IMR-90 (cell line): ENCODE measurements around the gene PPP1R3D.
"Not testable (repeated sequence)": the region's sequence is repeated elsewhere in the genome, so short reads cannot be mapped to it uniquely, and the experiment has no call there.

Source experiments
- BHLHE40 ChIP-seq: fragments of 150-350 bp; IDR thresholded peaks from 2 replicates; pipeline ENCODE4 v1.6.1; 2016; ENCODE audit warnings: mild to moderate bottlenecking, low read depth, low read length
- CEBPB ChIP-seq: IDR thresholded peaks from 2 replicates; pipeline ENCODE4 v1.6.1; 2012; ENCODE audit warnings: low read depth, low read length, improper control_type of control experiment
- CTCF ChIP-seq: conservative IDR thresholded peaks from 2 replicates; pipeline ENCODE4 v1.5.1; 2012; ENCODE audit warnings: mild to moderate bottlenecking, low read depth, low read length, improper control_type of control experiment
- FOS ChIP-seq: fragments of 150-350 bp; IDR thresholded peaks from 2 replicates; pipeline ENCODE4 v1.6.1; 2016; ENCODE audit warnings: low read depth, low read length
- MAFK ChIP-seq: IDR thresholded peaks from 2 replicates; pipeline ENCODE4 v1.6.1; 2012; ENCODE audit warnings: low read depth, low read length, improper control_type of control experiment
- MAZ ChIP-seq: IDR thresholded peaks from 2 replicates; pipeline ENCODE4 v1.6.1; 2012; ENCODE audit warnings: low read depth, mild to moderate bottlenecking, low read length, improper control_type of control experiment, moderate library complexity, borderline replicate concordance
- POLR2A ChIP-seq: IDR thresholded peaks from 2 replicates; pipeline ENCODE4 v1.6.1; 2012; ENCODE audit warnings: mild to moderate bottlenecking, low read depth, low read length
- RAD21 ChIP-seq: IDR thresholded peaks from 2 replicates; pipeline ENCODE4 v1.6.1; 2012; ENCODE audit warnings: low read length, improper control_type of control experiment
- RCOR1 ChIP-seq: IDR thresholded peaks from 2 replicates; pipeline ENCODE4 v1.6.1; 2012; ENCODE audit warnings: mild to moderate bottlenecking, low read length, improper control_type of control experiment; ENCODE audit not compliant: insufficient replicate concordance
- RFX5 ChIP-seq: IDR thresholded peaks from 2 replicates; pipeline ENCODE4 v1.8.0; 2012; ENCODE audit warnings: low read depth, mild to moderate bottlenecking, low read length, moderate library complexity
- SMC3 ChIP-seq: fragments of 150-350 bp; IDR thresholded peaks from 2 replicates; pipeline ENCODE4 v1.6.1; 2016; ENCODE audit warnings: low read depth, mild to moderate bottlenecking, antibody characterized with exemption, low read length, moderate library complexity
- TF ChIP-seq, protein P1 (sequence below): fragments of 150-350 bp; IDR thresholded peaks from 2 replicates; pipeline ENCODE4 v1.6.1; 2017; ENCODE audit warnings: mild to moderate bottlenecking, antibody characterized with exemption, low read length, low read depth

DNA sequence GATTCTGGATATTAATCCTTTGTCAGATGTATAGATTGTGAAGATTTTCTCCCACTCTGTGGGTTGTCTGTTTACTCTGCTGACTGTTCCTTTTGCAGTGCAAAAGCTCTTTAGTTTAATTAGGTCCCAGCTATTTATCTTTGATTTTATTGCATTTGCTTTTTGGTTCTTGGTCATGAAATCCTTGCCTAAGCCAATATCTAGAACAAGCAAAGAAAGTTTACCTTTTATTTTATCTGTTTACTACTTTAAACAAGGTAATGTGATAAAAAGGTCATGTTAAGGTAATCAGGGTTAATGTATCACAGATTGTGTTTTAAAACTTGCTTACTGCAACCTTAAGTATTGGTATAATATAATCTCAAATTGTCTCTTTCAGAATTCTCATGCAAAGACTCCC, 17.5 kb upstream of the PPP1R3D start:
- not testable (repeated sequence) for TF ChIP-seq CTCF, POLR2A, CEBPB, SMC3, MAFK, RAD21, MAZ, RCOR1, FOS, RFX5, BHLHE40
- TF ChIP-seq, protein P1, sequence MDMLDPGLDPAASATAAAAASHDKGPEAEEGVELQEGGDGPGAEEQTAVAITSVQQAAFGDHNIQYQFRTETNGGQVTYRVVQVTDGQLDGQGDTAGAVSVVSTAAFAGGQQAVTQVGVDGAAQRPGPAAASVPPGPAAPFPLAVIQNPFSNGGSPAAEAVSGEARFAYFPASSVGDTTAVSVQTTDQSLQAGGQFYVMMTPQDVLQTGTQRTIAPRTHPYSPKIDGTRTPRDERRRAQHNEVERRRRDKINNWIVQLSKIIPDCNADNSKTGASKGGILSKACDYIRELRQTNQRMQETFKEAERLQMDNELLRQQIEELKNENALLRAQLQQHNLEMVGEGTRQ = not testable (repeated sequence)
